ENCODE results near the gene TMEM123.

TMEM123 gene

GRCh38 chr11:102489186-102490145 lies 36.9 kb upstream of the TMEM123 start:
- Histone ChIP-seq H3K27ac (ENCODE audit: low read depth in 2 of 2, low read length in 2 of 2) (no peak overlapping the region), H3K4me1 (ENCODE audit: control insufficient read depth in 2 of 2, insufficient read depth in 2 of 2, low read length in 2 of 2) (peaks cover 0 to under 1% of the 10 kb centered on the region in 2 donors), H3K27me3 (ENCODE audit: control insufficient read depth in 2 of 2, insufficient read depth in 2 of 2, low read length in 2 of 2) (no peaks in the 10 kb centered on the region)

GRCh38 chr11:102488208-102488607 lies 35.6 kb upstream of the TMEM123 start:
- Histone ChIP-seq H3K27me3 (ENCODE audit: control insufficient read depth in 2 of 2, insufficient read depth in 2 of 2, low read length in 2 of 2) (no peaks in the 10 kb centered on the region), H3K9me3 (ENCODE audit: control insufficient read depth in 2 of 2, low read length in 2 of 2) (no peaks in the 10 kb centered on the region), H3K4me1 (ENCODE audit: control insufficient read depth in 2 of 2, insufficient read depth in 2 of 2, low read length in 2 of 2) (no peaks in the 10 kb centered on the region), H3K27ac (ENCODE audit: low read depth in 2 of 2, low read length in 2 of 2) (no peak overlapping the region), H3K4me3 (ENCODE audit: low read length in 2 of 2) (no peak overlapping the region), H3K36me3 (ENCODE audit: control insufficient read depth in 2 of 2, insufficient read depth in 2 of 2, low read length in 2 of 2) (no peaks in the 10 kb centered on the region), H3K9ac (ENCODE audit: low read depth in 1 of 2, low read length in 2 of 2) (no peak overlapping the region)

More at GRCh38 chr11:102489186-102490145, 36.9 kb upstream of the TMEM123 start:
- no peaks in the 10 kb centered on the region for H3K36me3 ChIP-seq (ENCODE audit: control insufficient read depth in 2 of 2, insufficient read depth in 2 of 2, low read length in 2 of 2)
- no peak overlapping the region for H3K4me3 ChIP-seq (ENCODE audit: low read length in 2 of 2)
- H3K9ac ChIP-seq (ENCODE audit: low read depth in 1 of 2, low read length in 2 of 2), result no peak overlapping the region
- no peaks in the 10 kb centered on the region for H3K9me3 ChIP-seq (ENCODE audit: control insufficient read depth in 2 of 2, low read length in 2 of 2)

- Histone ChIP-seq H3K36me3 (ENCODE audit: control insufficient read depth in 2 of 2, insufficient read depth in 2 of 2, low read length in 2 of 2) (no peaks in the 10 kb centered on the region), H3K9ac (ENCODE audit: low read depth in 1 of 2, low read length in 2 of 2) (no peak overlapping the region), H3K27ac (ENCODE audit: low read depth in 2 of 2, low read length in 2 of 2) (no peak overlapping the region), H3K27me3 (ENCODE audit: control insufficient read depth in 2 of 2, insufficient read depth in 2 of 2, low read length in 2 of 2) (no peaks in the 10 kb centered on the region), H3K9me3 (ENCODE audit: control insufficient read depth in 2 of 2, low read length in 2 of 2) (no peaks in the 10 kb centered on the region), H3K4me1 (ENCODE audit: control insufficient read depth in 2 of 2, insufficient read depth in 2 of 2, low read length in 2 of 2) (no peaks in the 10 kb centered on the region), H3K4me3 (ENCODE audit: low read length in 2 of 2) (no peak overlapping the region)
These were observed 34.6 kb upstream of the TMEM123 start for GRCh38 chr11:102487214-102487613.

GRCh38 chr11:102486584-102486983 lies 34.0 kb upstream of the TMEM123 start:
- Histone ChIP-seq H3K27ac (ENCODE audit: low read depth in 2 of 2, low read length in 2 of 2) (no peak overlapping the region), H3K27me3 (ENCODE audit: control insufficient read depth in 2 of 2, insufficient read depth in 2 of 2, low read length in 2 of 2) (no peaks in the 10 kb centered on the region), H3K4me1 (ENCODE audit: control insufficient read depth in 2 of 2, insufficient read depth in 2 of 2, low read length in 2 of 2) (no peaks in the 10 kb centered on the region), H3K36me3 (ENCODE audit: control insufficient read depth in 2 of 2, insufficient read depth in 2 of 2, low read length in 2 of 2) (no peaks in the 10 kb centered on the region), H3K9ac (ENCODE audit: low read depth in 1 of 2, low read length in 2 of 2) (no peak overlapping the region), H3K9me3 (ENCODE audit: control insufficient read depth in 2 of 2, low read length in 2 of 2) (no peaks in the 10 kb centered on the region), H3K4me3 (ENCODE audit: low read length in 2 of 2) (no peak overlapping the region)

GRCh38 chr11:102485095-102485722 lies 32.6 kb upstream of the TMEM123 start:
- no peak overlapping the region for H3K4me3 ChIP-seq (ENCODE audit: low read length in 2 of 2)
- H3K9ac ChIP-seq (ENCODE audit: low read depth in 1 of 2, low read length in 2 of 2), result no peak overlapping the region
- no peaks in the 10 kb centered on the region for H3K36me3 ChIP-seq (ENCODE audit: control insufficient read depth in 2 of 2, insufficient read depth in 2 of 2, low read length in 2 of 2)
- no peaks in the 10 kb centered on the region for H3K27me3 ChIP-seq (ENCODE audit: control insufficient read depth in 2 of 2, insufficient read depth in 2 of 2, low read length in 2 of 2)
- no peaks in the 10 kb centered on the region for H3K4me1 ChIP-seq (ENCODE audit: control insufficient read depth in 2 of 2, insufficient read depth in 2 of 2, low read length in 2 of 2)
- no peaks in the 10 kb centered on the region for H3K9me3 ChIP-seq (ENCODE audit: control insufficient read depth in 2 of 2, low read length in 2 of 2)
- H3K27ac ChIP-seq (ENCODE audit: low read depth in 2 of 2, low read length in 2 of 2), result no peak overlapping the region

GRCh38 chr11:102482433-102482832 lies 29.9 kb upstream of the TMEM123 start:
- H3K27ac ChIP-seq (ENCODE audit: low read depth in 2 of 2, low read length in 2 of 2), result no peak overlapping the region
- peaks cover 0 to 8% of the 10 kb centered on the region in 2 donors for H3K4me1 ChIP-seq (ENCODE audit: control insufficient read depth in 2 of 2, insufficient read depth in 2 of 2, low read length in 2 of 2)
- H3K9ac ChIP-seq (ENCODE audit: low read depth in 1 of 2, low read length in 2 of 2), result no peak overlapping the region
- no peaks in the 10 kb centered on the region for H3K9me3 ChIP-seq (ENCODE audit: control insufficient read depth in 2 of 2, low read length in 2 of 2)
- no peaks in the 10 kb centered on the region for H3K36me3 ChIP-seq (ENCODE audit: control insufficient read depth in 2 of 2, insufficient read depth in 2 of 2, low read length in 2 of 2)
- no peak overlapping the region for H3K4me3 ChIP-seq (ENCODE audit: low read length in 2 of 2)
- H3K27me3 ChIP-seq (ENCODE audit: control insufficient read depth in 2 of 2, insufficient read depth in 2 of 2, low read length in 2 of 2), result no peaks in the 10 kb centered on the region

GRCh38 chr11:102479733-102480132 lies 27.2 kb upstream of the TMEM123 start:
- no peak overlapping the region for H3K27ac ChIP-seq (ENCODE audit: low read depth in 2 of 2, low read length in 2 of 2)
- no peaks in the 10 kb centered on the region for H3K9me3 ChIP-seq (ENCODE audit: control insufficient read depth in 2 of 2, low read length in 2 of 2)
- no peak overlapping the region for H3K4me3 ChIP-seq (ENCODE audit: low read length in 2 of 2)
- peaks cover 12 to 16% of the 10 kb centered on the region in 2 donors for H3K4me1 ChIP-seq (ENCODE audit: control insufficient read depth in 2 of 2, insufficient read depth in 2 of 2, low read length in 2 of 2)
- no peaks in the 10 kb centered on the region for H3K36me3 ChIP-seq (ENCODE audit: control insufficient read depth in 2 of 2, insufficient read depth in 2 of 2, low read length in 2 of 2)
- no peak overlapping the region for H3K9ac ChIP-seq (ENCODE audit: low read depth in 1 of 2, low read length in 2 of 2)
- H3K27me3 ChIP-seq (ENCODE audit: control insufficient read depth in 2 of 2, insufficient read depth in 2 of 2, low read length in 2 of 2), result no peaks in the 10 kb centered on the region

- peak overlapping the region in 1 of 2 donors; percentile 25 for H3K27ac ChIP-seq (ENCODE audit: low read depth in 2 of 2, low read length in 2 of 2)
- H3K27me3 ChIP-seq (ENCODE audit: control insufficient read depth in 2 of 2, insufficient read depth in 2 of 2, low read length in 2 of 2), result no peaks in the 10 kb centered on the region
- no peak overlapping the region for H3K4me3 ChIP-seq (ENCODE audit: low read length in 2 of 2)
- H3K9me3 ChIP-seq (ENCODE audit: control insufficient read depth in 2 of 2, low read length in 2 of 2), result no peaks in the 10 kb centered on the region
- no peaks in the 10 kb centered on the region for H3K36me3 ChIP-seq (ENCODE audit: control insufficient read depth in 2 of 2, insufficient read depth in 2 of 2, low read length in 2 of 2)
- H3K4me1 ChIP-seq (ENCODE audit: control insufficient read depth in 2 of 2, insufficient read depth in 2 of 2, low read length in 2 of 2), result peaks cover 16 to 19% of the 10 kb centered on the region in 2 donors
- H3K9ac ChIP-seq (ENCODE audit: low read depth in 1 of 2, low read length in 2 of 2), result no peak overlapping the region
These were observed 26.2 kb upstream of the TMEM123 start for GRCh38 chr11:102478673-102479299.

GRCh38 chr11:102476812-102477211 lies 24.2 kb upstream of the TMEM123 start:
- H3K27ac ChIP-seq (ENCODE audit: low read depth in 2 of 2, low read length in 2 of 2), result peak overlapping the region; percentile 75 to 78

GRCh38 chr11:102476069-102476468 lies 23.5 kb upstream of the TMEM123 start:
- H3K27me3 ChIP-seq (ENCODE audit: control insufficient read depth in 2 of 2, insufficient read depth in 2 of 2, low read length in 2 of 2), result no peaks in the 10 kb centered on the region
- H3K4me1 ChIP-seq (ENCODE audit: control insufficient read depth in 2 of 2, insufficient read depth in 2 of 2, low read length in 2 of 2), result peaks cover 20 to 28% of the 10 kb centered on the region in 2 donors
- no peaks in the 10 kb centered on the region for H3K36me3 ChIP-seq (ENCODE audit: control insufficient read depth in 2 of 2, insufficient read depth in 2 of 2, low read length in 2 of 2)
- H3K4me3 ChIP-seq (ENCODE audit: low read length in 2 of 2), result no peak overlapping the region
- H3K27ac ChIP-seq (ENCODE audit: low read depth in 2 of 2, low read length in 2 of 2), result peak overlapping the region in 1 of 2 donors; percentile 78
- peak overlapping the region; percentile 1 to 48 for H3K9ac ChIP-seq (ENCODE audit: low read depth in 1 of 2, low read length in 2 of 2)
- H3K9me3 ChIP-seq (ENCODE audit: control insufficient read depth in 2 of 2, low read length in 2 of 2), result no peaks in the 10 kb centered on the region

More at GRCh38 chr11:102476812-102477211, 24.2 kb upstream of the TMEM123 start:
- peaks cover 20 to 28% of the 10 kb centered on the region in 2 donors for H3K4me1 ChIP-seq (ENCODE audit: control insufficient read depth in 2 of 2, insufficient read depth in 2 of 2, low read length in 2 of 2)
- no peak overlapping the region for H3K4me3 ChIP-seq (ENCODE audit: low read length in 2 of 2)
- no peaks in the 10 kb centered on the region for H3K27me3 ChIP-seq (ENCODE audit: control insufficient read depth in 2 of 2, insufficient read depth in 2 of 2, low read length in 2 of 2)
- no peaks in the 10 kb centered on the region for H3K36me3 ChIP-seq (ENCODE audit: control insufficient read depth in 2 of 2, insufficient read depth in 2 of 2, low read length in 2 of 2)
- no peaks in the 10 kb centered on the region for H3K9me3 ChIP-seq (ENCODE audit: control insufficient read depth in 2 of 2, low read length in 2 of 2)
- peak overlapping the region; percentile 1 to 48 for H3K9ac ChIP-seq (ENCODE audit: low read depth in 1 of 2, low read length in 2 of 2)
